GM13976 (cell line): ENCODE measurements around the gene SPDYE16.
"Not testable (repeated sequence)": the region's sequence is repeated elsewhere in the genome, so short reads cannot be mapped to it uniquely, and the experiment has no call there.

Experiments used
- DNase-seq: peaks from one replicate; pipeline ENCODE4 v3.0.0; 2012; ENCODE audit warnings: low spot score
- in situ Hi-C: fragments of 300-500 bp; cut with MboI; formaldehyde crosslinking; loops from one replicate; pipeline ENCODE4 v1.12.0; 2022; ENCODE audit warnings: low sequenced_read_pairs, mixed read lengths, inconsistent platforms; ENCODE audit not compliant: unreplicated experiment
- TF ChIP-seq, protein P1 (sequence below): IDR thresholded peaks from 2 replicates; pipeline ENCODE4 v1.5.1; 2012; ENCODE audit warnings: borderline replicate concordance, mild to moderate bottlenecking; ENCODE audit not compliant: insufficient read depth; ENCODE audit errors: extremely low read depth, missing control alignments, control extremely low read depth

Gene SPDYE16

DNA sequence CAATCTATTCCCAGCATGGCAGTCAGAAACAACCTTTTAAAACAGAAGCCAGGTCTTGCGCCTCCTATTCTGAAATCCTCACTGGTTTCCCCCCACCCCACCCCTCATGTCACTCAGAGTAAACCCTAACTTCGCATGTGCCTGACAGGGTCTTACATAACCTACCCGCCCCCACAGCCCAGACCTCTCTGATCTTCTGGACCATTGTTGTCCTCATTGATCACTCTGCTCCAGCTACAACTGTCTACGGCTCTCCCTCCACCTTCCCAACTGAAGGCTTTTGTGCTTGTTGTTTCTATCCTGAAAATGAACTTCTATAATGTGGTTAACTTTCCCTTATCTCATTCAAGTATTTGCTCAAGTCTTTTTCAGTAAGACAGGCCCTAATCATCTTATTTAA, 17.1 kb upstream of the SPDYE16 start:
- DNase-seq, in situ Hi-C loops: not testable (repeated sequence)

DNA sequence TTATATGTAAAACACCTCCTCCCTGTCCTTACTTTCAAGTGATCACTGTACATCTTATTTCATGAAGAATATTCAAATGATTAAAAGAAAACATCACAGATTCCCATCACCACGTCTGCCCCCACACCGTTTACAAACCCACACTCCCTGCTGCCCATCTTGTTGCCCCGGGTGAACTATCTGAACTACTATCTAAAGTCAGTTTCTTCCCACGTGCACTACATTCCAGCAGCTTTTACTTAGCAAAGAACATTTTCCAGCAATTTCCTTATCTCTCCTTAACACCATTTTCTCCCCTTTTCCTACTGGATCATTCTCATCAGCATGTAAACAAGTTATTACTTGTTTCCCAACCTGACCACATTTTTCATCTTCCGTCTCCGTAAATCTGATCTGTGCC, 16.6 kb upstream of the SPDYE16 start:
- DNase-seq, in situ Hi-C loops: not testable (repeated sequence)

DNA sequence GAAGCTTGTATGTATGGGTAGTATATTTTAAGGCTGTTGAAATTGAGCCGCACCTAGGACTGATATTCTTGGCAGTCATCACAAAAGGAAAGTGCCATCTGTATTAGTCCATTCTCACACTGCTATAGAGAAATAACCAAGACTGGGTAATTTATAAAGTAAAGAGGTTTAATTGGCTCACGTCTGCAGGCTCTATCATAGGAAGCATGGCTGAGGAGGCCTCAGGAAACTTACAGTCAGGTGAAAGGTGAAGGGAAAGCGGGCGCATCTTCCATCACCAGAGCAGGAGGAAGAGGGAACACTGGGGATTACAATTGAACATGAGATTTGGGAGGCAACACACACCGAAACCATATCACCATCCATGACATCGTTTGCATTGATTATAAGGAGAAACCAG, 8.9 kb upstream of the SPDYE16 start:
- DNase-seq, in situ Hi-C loops: not testable (repeated sequence)

DNA sequence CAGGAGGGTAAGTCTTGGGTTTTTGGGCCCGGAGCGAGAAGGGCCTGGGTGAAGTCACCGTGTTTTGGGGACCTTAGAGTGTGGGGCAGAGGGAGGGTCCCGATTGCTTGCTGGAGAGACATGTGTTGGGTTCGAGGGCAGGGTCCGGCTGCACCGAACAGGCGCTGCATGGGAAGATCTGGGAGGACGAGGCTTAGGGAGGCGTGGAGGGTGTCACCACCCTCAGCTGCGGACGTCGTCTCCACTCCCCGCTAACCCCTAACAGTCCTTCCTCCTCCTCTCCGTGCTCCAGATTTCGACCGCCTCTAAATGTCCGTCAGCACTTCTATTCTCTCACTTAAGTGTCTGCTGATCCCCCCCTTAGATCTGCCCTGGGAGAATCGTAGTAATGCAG, 6.8 kb upstream of the SPDYE16 start:
- DNase-seq, result peak; percentile 1
- in situ Hi-C loops, result not testable (repeated sequence)

DNA sequence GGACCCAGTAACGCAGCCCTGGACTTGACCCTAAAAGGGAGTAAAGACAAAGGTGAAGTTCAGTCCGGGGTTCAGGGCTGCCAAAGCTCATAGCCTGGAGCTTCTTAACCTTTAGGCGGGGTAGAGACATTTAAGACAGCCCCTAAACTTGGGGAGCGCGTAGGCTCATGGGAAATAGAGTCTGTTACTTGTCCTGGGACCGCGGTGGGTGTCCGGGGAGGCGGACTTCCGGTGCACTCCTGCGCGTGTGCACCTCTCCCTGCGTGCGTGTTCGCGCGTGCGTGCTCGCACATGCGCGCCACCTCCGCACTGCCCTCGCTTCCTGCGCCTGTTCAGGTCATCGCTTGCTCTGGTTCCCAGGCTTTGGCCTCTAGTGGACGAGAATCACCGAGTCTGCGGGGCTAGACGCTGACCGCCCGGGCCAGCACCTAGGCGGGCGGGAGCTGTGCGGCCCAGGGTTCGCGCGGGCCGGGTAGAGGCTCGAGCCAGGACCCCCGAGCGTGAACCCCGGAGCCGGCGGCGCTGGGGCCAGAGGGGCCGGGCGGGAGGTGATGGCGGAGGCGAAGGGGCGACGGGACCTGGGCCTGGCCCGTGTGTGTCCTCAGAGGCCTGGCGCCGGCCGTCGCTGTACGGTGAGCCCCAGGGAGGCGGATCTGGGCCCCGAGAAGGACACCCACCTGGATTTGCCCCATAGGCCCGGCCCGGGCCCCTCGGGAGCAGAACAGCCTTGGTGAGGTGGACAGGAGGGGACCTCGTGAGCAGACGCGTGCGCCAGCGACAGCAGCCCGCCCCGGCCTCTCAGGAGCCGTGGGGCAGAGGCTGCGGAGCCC, 6.1 kb upstream of the SPDYE16 start:
- in situ Hi-C loops, result not testable (repeated sequence)
- peak; percentile 84 for DNase-seq

DNA sequence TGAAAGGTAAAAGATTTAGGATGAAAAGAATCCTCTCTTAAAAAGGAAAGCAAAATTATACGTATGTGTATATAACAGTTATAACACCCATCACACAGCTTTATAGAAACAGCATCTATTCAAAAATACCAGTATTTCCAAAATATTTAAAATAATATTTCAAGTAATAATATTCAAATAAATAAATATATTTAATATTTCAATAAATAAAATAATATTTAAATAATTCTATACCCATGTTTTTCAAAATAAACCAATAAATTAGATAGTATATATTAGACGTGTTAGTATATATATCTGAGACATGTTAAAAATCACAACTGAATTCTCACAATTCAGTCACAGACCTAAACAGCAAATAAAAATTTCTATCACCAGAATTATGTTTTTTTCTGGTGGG, 11.5 kb downstream of the SPDYE16 start:
- DNase-seq, in situ Hi-C loops: not testable (repeated sequence)

DNA sequence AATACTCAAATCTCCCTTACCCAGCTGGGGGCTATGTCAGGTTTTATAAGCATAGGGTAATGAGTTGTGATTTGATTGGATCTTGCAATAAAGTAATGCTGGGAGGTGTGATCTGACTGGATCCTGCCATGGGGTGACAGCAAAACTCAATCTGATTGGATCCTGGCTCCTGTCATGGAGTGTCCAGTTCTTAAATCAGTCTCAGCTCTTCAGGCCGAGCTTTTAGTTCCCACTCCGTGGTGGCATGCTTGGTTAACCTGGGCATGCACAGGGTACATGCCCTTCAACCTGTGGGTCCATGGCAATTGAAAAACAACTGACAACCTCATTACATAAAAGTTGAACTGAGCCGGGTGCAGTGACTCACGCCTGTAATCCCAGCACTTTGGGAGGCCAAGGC, 16.9 kb downstream of the SPDYE16 start:
- DNase-seq, in situ Hi-C loops: not testable (repeated sequence)

DNA sequence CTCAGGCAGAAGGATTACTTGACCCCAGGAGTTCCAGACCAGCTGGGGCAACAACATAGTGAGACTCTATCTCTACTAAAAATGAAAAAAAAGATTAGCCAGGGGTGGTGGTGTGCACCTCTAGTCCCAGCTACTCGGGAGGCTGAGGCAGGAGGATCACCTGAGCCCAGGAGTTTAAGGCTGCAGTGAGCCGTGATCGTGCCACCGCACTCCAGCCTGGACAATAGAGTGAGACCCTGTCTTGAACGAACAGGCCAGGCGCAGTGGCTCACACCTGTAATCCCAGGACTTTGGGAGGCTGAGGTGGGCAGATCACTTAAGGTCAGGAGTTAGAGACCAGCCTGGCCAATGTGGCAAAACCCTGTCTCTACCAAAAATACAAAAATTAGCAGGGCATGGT, 26.2 kb downstream of the SPDYE16 start:
- DNase-seq, in situ Hi-C loops: not testable (repeated sequence)

DNA sequence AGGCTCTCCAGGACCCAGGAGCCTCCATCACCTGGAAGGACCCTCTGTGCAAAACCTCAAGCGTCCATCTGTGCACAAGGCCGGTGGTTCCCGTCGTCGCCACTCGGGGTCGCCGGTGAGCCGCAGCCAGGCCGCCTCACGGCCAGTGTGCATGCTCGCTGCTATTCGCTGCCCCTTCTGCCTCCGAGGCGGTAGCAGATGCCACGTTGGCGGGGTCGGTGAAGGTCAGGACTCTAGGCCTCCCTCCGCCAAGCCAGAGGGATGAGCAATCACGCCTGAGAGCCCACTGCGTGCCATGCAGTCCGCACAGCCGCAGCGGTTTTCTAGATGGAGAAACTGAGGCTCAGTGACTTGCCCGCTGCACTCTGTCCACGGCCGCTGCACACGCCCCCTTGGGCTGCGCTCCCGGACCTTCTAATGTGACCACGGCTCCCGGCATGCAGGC, 27.1 kb downstream of the SPDYE16 start:
- TF ChIP-seq, protein P1, sequence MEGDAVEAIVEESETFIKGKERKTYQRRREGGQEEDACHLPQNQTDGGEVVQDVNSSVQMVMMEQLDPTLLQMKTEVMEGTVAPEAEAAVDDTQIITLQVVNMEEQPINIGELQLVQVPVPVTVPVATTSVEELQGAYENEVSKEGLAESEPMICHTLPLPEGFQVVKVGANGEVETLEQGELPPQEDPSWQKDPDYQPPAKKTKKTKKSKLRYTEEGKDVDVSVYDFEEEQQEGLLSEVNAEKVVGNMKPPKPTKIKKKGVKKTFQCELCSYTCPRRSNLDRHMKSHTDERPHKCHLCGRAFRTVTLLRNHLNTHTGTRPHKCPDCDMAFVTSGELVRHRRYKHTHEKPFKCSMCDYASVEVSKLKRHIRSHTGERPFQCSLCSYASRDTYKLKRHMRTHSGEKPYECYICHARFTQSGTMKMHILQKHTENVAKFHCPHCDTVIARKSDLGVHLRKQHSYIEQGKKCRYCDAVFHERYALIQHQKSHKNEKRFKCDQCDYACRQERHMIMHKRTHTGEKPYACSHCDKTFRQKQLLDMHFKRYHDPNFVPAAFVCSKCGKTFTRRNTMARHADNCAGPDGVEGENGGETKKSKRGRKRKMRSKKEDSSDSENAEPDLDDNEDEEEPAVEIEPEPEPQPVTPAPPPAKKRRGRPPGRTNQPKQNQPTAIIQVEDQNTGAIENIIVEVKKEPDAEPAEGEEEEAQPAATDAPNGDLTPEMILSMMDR, result peak; percentile 86
- DNase-seq, result peak; percentile 83
- in situ Hi-C loops, result no loop called here

DNA sequence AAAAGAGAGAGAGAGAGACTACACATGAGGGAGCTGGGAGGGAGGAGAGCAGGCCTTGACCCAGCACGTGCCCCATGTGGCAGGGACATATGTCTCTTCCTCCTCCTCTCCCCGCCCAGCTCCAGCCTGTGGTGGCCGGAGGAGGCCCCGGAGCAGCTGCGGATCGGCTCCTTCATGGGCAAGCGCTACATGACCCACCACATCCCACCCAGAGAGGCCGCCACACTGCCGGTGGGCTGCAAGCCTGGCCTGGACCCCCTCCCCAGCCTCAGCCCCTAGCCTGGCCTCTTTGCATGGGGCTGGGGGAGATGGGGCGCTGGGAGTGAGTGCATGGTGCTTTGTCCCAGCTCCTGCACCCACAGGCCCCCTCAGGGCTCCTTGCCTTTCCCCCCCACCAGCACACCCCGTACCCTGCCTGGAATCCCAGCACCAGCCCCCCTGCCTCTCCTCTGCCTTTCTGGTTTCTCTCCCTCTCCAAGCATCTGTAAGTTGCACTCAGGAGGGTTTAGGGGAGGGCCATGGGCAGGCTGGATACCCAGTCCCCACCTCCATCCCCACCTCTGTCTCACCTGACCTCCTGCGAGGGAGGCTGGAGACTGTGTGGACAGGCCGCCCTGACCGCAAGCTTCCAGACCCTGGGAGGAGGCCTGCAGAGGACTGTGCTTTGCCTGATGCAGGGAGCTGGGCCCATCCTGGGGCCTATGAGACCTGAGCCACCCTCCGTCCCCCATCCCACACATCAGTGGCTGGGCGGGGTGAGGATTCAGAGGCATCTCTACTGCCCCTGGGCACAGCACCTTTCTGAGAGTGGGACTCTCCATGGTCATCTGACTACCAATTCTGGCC, 27.9 kb downstream of the SPDYE16 start:
- peak; percentile 24 for DNase-seq
- TF ChIP-seq, protein P1, result no peak
- in situ Hi-C loops, result no loop called here
